ENCODE results near the gene HMCN2. TPM values are rescaled to one million over a fixed set of nuclear protein-coding genes. Genes with fewer than 3 reads are reported as not detected.

The HMCN2 gene
- total and polyA plus RNA-seq, 2 donors = 0.90 to 2.2 TPM

- no peaks in the 10 kb centered on the region for H3K9me3 ChIP-seq (ENCODE audit: control insufficient read depth in 2 of 2, insufficient read depth in 1 of 2, low read length in 1 of 2)
- H3K27ac ChIP-seq (ENCODE audit: low read depth in 1 of 2, low read length in 1 of 2) = no peak overlapping the region
- peaks cover 2 to 48% of the 10 kb centered on the region in 2 donors for H3K27me3 ChIP-seq (ENCODE audit: control insufficient read depth in 2 of 2, insufficient read depth in 1 of 2, low read length in 1 of 2)
- DNase-seq (ENCODE audit: low read depth in 6 of 9, low spot score in 9 of 9) = no peak
- WGBS = 94% methylated on average over 23 of the region's 23 CpGs
- H3K36me3 ChIP-seq (ENCODE audit: control insufficient read depth in 2 of 2, insufficient read depth in 2 of 2, low read length in 1 of 2) = no peaks in the 10 kb centered on the region
- no peaks in the 10 kb centered on the region for H3K4me1 ChIP-seq (ENCODE audit: control insufficient read depth in 2 of 2, insufficient read depth in 2 of 2, low read length in 2 of 2)
- H3K4me3 ChIP-seq (ENCODE audit: low read length in 2 of 2) = no peak overlapping the region
Observed at GRCh38 chr9:130458027-130458803, 192.7 kb downstream of the HMCN2 start.

DNA sequence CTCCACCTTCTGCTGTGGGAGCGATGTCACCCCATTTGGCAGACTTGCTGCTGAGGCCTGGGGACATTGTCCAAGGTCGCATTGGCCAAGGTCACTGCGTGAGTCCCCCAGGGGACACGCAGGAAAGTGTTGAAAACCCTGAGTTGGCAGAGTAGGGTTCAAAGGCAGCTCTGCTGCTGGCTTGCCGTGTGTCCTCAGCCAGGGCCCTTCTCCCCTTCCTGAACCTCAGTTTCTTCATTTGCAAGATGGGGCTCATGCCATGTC is 193.2 kb downstream of the HMCN2 start:
- H3K9me3 ChIP-seq (ENCODE audit: control insufficient read depth in 2 of 2, insufficient read depth in 1 of 2, low read length in 1 of 2) = no peaks in the 10 kb centered on the region
- no peak for DNase-seq (ENCODE audit: low read depth in 6 of 9, low spot score in 9 of 9)
- no peaks in the 10 kb centered on the region for H3K36me3 ChIP-seq (ENCODE audit: control insufficient read depth in 2 of 2, insufficient read depth in 2 of 2, low read length in 1 of 2)
- no peak overlapping the region for H3K27ac ChIP-seq (ENCODE audit: low read depth in 1 of 2, low read length in 1 of 2)
- 94% methylated on average over 5 of the region's 5 CpGs for WGBS
- H3K4me3 ChIP-seq (ENCODE audit: low read length in 2 of 2) = no peak overlapping the region
- peaks cover 2 to 49% of the 10 kb centered on the region in 2 donors for H3K27me3 ChIP-seq (ENCODE audit: control insufficient read depth in 2 of 2, insufficient read depth in 1 of 2, low read length in 1 of 2)
- no peaks in the 10 kb centered on the region for H3K4me1 ChIP-seq (ENCODE audit: control insufficient read depth in 2 of 2, insufficient read depth in 2 of 2, low read length in 2 of 2)

GRCh38 chr9:130459151-130459550 is 193.6 kb downstream of the HMCN2 start:
- Histone ChIP-seq H3K27me3 (ENCODE audit: control insufficient read depth in 2 of 2, insufficient read depth in 1 of 2, low read length in 1 of 2) (peaks cover 2 to 49% of the 10 kb centered on the region in 2 donors), H3K27ac (ENCODE audit: low read depth in 1 of 2, low read length in 1 of 2) (no peak overlapping the region), H3K4me3 (ENCODE audit: low read length in 2 of 2) (no peak overlapping the region), H3K4me1 (ENCODE audit: control insufficient read depth in 2 of 2, insufficient read depth in 2 of 2, low read length in 2 of 2) (no peaks in the 10 kb centered on the region), H3K36me3 (ENCODE audit: control insufficient read depth in 2 of 2, insufficient read depth in 2 of 2, low read length in 1 of 2) (no peaks in the 10 kb centered on the region), H3K9me3 (ENCODE audit: control insufficient read depth in 2 of 2, insufficient read depth in 1 of 2, low read length in 1 of 2) (no peaks in the 10 kb centered on the region)
- DNase-seq (ENCODE audit: low read depth in 6 of 9, low spot score in 9 of 9) = no peak
- 90% methylated on average over 8 of the region's 8 CpGs for WGBS

DNA sequence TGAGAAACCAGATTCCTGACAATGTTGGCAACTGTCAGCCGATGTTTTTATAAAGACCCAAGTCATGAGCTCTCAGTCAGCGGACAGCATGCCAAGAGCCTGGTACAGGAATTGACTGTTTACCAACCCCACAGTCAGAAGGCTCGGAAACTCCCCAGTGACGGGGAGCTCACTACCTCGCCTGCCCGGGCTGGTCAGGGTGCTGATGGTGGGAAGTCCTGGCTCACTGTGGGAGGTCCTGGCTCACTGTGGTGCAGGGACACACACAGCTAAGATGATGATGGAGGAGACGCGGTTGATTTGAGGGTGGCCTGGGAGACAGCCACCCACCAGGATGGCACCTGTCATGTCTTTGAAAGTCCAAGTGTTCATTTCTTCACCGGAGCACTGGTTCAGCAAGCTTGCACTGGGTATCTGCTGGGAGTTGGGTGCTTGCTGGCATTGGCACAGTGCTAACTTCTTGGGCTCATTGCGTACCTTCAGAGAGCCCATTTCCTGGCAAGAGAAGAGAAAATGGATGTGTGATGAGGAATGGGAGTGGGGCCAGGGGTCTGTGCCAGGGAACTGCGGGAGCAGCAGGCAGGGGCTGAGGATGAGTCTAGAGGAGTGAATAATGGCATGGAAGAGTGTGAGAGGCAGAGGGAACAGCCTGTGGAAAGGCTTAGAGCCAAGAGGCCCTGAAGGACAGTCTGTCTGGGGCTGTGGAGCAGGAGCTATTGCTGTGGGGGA is 194.5 kb downstream of the HMCN2 start:
- WGBS = 88% methylated on average over 11 of the region's 11 CpGs
- Histone ChIP-seq H3K27ac (ENCODE audit: low read depth in 1 of 2, low read length in 1 of 2) (no peak overlapping the region), H3K36me3 (ENCODE audit: control insufficient read depth in 2 of 2, insufficient read depth in 2 of 2, low read length in 1 of 2) (no peaks in the 10 kb centered on the region), H3K27me3 (ENCODE audit: control insufficient read depth in 2 of 2, insufficient read depth in 1 of 2, low read length in 1 of 2) (peaks cover 2 to 57% of the 10 kb centered on the region in 2 donors), H3K4me3 (ENCODE audit: low read length in 2 of 2) (no peak overlapping the region), H3K9me3 (ENCODE audit: control insufficient read depth in 2 of 2, insufficient read depth in 1 of 2, low read length in 1 of 2) (no peaks in the 10 kb centered on the region), H3K4me1 (ENCODE audit: control insufficient read depth in 2 of 2, insufficient read depth in 2 of 2, low read length in 2 of 2) (no peaks in the 10 kb centered on the region)
- DNase-seq (ENCODE audit: low read depth in 6 of 9, low spot score in 9 of 9) = no peak

DNA sequence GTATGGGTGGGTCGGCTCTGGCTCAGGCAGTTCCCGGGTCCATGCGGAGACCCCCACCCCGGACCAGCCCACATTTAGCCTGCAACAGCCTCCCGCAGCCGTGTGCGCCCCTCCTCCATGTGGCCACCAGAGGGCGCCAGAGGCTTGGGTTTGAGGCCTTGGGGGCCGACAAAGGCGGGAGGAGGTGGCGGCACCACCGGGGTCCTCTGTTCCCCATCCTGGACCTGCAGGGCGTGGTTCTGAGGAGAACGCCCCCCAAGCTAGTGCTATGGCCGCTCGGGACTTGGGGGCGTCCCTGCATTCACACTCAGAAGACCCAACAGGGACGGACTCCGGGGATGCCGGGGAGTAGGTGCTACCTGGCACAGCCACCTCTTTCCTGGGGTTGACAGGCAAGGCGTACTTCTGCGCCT is 195.7 kb downstream of the HMCN2 start:
- Histone ChIP-seq H3K27ac (ENCODE audit: low read depth in 1 of 2, low read length in 1 of 2) (no peak overlapping the region), H3K4me3 (ENCODE audit: low read length in 2 of 2) (no peak overlapping the region), H3K27me3 (ENCODE audit: control insufficient read depth in 2 of 2, insufficient read depth in 1 of 2, low read length in 1 of 2) (peaks cover 5 to 68% of the 10 kb centered on the region in 2 donors), H3K9me3 (ENCODE audit: control insufficient read depth in 2 of 2, insufficient read depth in 1 of 2, low read length in 1 of 2) (no peaks in the 10 kb centered on the region), H3K4me1 (ENCODE audit: control insufficient read depth in 2 of 2, insufficient read depth in 2 of 2, low read length in 2 of 2) (no peaks in the 10 kb centered on the region), H3K36me3 (ENCODE audit: control insufficient read depth in 2 of 2, insufficient read depth in 2 of 2, low read length in 1 of 2) (no peaks in the 10 kb centered on the region)
- peak in 7 of 9 donors; percentile 19 to 72 (median 46) for DNase-seq (ENCODE audit: low read depth in 6 of 9, low spot score in 9 of 9)
- WGBS = 24% methylated on average over 22 of the region's 22 CpGs

- Histone ChIP-seq H3K9me3 (ENCODE audit: control insufficient read depth in 2 of 2, insufficient read depth in 1 of 2, low read length in 1 of 2) (no peaks in the 10 kb centered on the region), H3K4me3 (ENCODE audit: low read length in 2 of 2) (no peak overlapping the region), H3K27me3 (ENCODE audit: control insufficient read depth in 2 of 2, insufficient read depth in 1 of 2, low read length in 1 of 2) (peaks cover 10 to 73% of the 10 kb centered on the region in 2 donors), H3K36me3 (ENCODE audit: control insufficient read depth in 2 of 2, insufficient read depth in 2 of 2, low read length in 1 of 2) (no peaks in the 10 kb centered on the region), H3K4me1 (ENCODE audit: control insufficient read depth in 2 of 2, insufficient read depth in 2 of 2, low read length in 2 of 2) (no peaks in the 10 kb centered on the region), H3K27ac (ENCODE audit: low read depth in 1 of 2, low read length in 1 of 2) (no peak overlapping the region)
- DNase-seq (ENCODE audit: low read depth in 6 of 9, low spot score in 9 of 9) = no peak
- 79% methylated on average over 11 of the region's 11 CpGs for WGBS
Observed at GRCh38 chr9:130461731-130462130, 196.2 kb downstream of the HMCN2 start.

DNA sequence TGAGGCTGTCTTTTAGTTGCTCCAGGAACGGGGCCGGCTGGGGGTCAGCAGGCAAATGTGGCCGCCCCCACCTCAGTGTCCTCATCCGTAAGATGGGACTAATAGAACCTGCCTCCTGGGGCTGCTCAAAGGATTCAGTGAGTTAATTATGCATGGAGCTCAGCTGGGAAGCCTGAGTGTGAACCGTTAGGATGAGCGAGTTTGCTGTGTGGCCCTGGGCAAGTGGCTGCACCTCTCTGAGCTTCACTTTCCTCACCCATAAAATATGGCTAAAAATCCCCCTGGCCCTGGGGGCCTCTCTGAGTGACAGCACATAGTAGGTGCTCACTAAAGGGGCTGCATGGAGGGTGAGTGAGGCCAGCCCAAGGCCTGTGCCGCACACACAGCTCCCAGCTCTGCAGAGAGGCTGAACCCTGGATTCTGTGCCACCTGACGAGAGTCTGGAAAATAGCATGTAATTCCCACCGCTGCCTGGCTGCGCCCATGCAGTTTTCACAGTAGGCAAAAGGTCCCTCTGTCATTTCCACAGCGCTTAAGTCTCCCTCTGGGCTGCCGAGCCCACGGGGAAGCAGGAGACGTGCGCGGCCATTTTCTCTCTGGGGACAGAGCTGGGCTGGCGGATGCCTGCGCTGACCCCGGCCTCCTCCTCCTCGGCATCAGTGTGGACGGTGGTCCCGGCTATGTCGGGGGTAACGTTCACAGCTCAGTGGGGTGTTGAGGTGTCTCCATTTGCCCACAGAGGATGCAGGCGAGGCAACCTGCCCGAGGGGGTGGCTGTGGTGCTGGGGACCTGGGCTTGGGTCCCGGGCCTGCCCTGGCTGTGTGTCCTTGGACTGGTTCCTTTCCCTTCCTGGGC is 197.4 kb downstream of the HMCN2 start:
- Histone ChIP-seq H3K4me3 (ENCODE audit: low read length in 2 of 2) (no peak overlapping the region), H3K4me1 (ENCODE audit: control insufficient read depth in 2 of 2, insufficient read depth in 2 of 2, low read length in 2 of 2) (no peaks in the 10 kb centered on the region), H3K27me3 (ENCODE audit: control insufficient read depth in 2 of 2, insufficient read depth in 1 of 2, low read length in 1 of 2) (peaks cover 21 to 85% of the 10 kb centered on the region in 2 donors), H3K27ac (ENCODE audit: low read depth in 1 of 2, low read length in 1 of 2) (no peak overlapping the region), H3K36me3 (ENCODE audit: control insufficient read depth in 2 of 2, insufficient read depth in 2 of 2, low read length in 1 of 2) (no peaks in the 10 kb centered on the region), H3K9me3 (ENCODE audit: control insufficient read depth in 2 of 2, insufficient read depth in 1 of 2, low read length in 1 of 2) (no peaks in the 10 kb centered on the region)
- 90% methylated on average over 27 of the region's 27 CpGs for WGBS
- no peak for DNase-seq (ENCODE audit: low read depth in 6 of 9, low spot score in 9 of 9)

DNA sequence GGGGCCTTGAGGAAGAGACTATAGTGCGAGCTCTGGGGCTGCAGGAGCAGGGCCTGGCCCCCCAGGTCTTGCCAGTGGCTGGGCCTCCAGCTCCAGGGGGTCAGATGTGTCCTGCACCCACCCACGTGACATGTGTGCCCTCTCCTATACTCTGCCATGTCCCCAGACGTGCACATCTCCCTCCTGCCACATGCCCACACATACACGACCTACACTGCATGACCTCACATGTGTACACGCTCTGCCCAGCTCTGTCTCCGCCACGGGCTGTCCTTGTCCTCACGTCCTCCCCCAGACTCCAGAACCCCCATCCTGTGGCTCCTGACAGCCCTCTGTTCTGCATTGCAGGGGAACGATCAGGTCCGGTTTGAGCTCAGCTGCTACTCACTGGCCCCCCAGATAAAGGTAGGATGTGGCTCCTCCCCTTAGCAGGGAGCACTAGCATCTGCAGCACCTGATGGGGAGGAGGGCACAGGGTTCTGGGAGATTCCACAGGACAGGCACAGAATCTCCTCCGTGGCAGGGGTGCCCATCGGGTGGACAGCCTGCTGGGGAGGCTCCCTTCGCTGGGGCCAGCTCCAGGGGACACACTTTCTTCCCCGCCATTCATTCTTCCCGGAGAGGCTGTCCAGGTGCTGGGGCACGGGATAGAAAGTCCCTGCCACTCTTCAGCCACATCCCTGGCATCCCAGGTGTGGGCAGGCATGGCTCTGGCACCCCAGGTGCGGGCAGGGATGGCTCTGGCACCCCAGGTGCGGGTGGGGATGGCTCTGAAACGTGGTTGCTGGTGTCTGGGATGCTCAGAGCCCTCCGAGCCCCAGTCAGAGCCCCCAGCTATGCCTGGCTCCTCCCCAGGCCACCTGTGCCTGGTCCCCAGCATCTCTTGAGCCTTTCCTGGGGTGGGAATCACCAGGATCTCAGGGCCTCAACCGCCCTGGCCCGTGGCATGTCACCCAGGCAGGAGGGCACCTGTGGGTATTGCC is 198.5 kb downstream of the HMCN2 start:
- no peak for DNase-seq (ENCODE audit: low read depth in 6 of 9, low spot score in 9 of 9)
- no peak overlapping the region for H3K4me3 ChIP-seq (ENCODE audit: low read length in 2 of 2)
- no peaks in the 10 kb centered on the region for H3K36me3 ChIP-seq (ENCODE audit: control insufficient read depth in 2 of 2, insufficient read depth in 2 of 2, low read length in 1 of 2)
- WGBS = 81% methylated on average over 22 of the region's 22 CpGs
- peaks cover 26 to 89% of the 10 kb centered on the region in 2 donors for H3K27me3 ChIP-seq (ENCODE audit: control insufficient read depth in 2 of 2, insufficient read depth in 1 of 2, low read length in 1 of 2)
- no peaks in the 10 kb centered on the region for H3K9me3 ChIP-seq (ENCODE audit: control insufficient read depth in 2 of 2, insufficient read depth in 1 of 2, low read length in 1 of 2)
- no peaks in the 10 kb centered on the region for H3K4me1 ChIP-seq (ENCODE audit: control insufficient read depth in 2 of 2, insufficient read depth in 2 of 2, low read length in 2 of 2)
- no peak overlapping the region for H3K27ac ChIP-seq (ENCODE audit: low read depth in 1 of 2, low read length in 1 of 2)
